GM13977 (cell line): ENCODE data around the gene GCH1.

ENCODE experiments used
- DNase-seq: peaks from one replicate; pipeline ENCODE4 v3.0.0; 2012; ENCODE audit warnings: low spot score
- CTCF ChIP-seq: IDR thresholded peaks from 2 replicates; pipeline ENCODE4 v1.5.1; 2012; ENCODE audit warnings: mild to moderate bottlenecking, control low read depth; ENCODE audit not compliant: insufficient read depth; ENCODE audit errors: extremely low read depth, missing control alignments
- in situ Hi-C: fragments of 300-500 bp; cut with MboI; formaldehyde crosslinking; loops from one replicate; pipeline ENCODE4 v1.12.0; 2022; ENCODE audit warnings: low sequenced_read_pairs, low pct_unique_long_range_greater_than_20kb, mixed read lengths, inconsistent platforms; ENCODE audit not compliant: unreplicated experiment

GCH1 gene

GRCh38 chr14:54867011-54867410 lies 35.6 kb downstream of the GCH1 start:
- TF ChIP-seq CTCF: no peak
- DNase-seq: no peak
- in situ Hi-C loops: no loop called here

- DNase-seq: peak; percentile 45
- TF ChIP-seq CTCF: no peak
- in situ Hi-C loops: no loop called here
Measured at GRCh38 chr14:54866588-54866987, 36.0 kb downstream of the GCH1 start.

- TF ChIP-seq CTCF: no peak
- in situ Hi-C loops: no loop called here
- no peak for DNase-seq
Measured at GRCh38 chr14:54864526-54864925, 38.1 kb downstream of the GCH1 start.

GRCh38 chr14:54857830-54858269 lies 44.8 kb downstream of the GCH1 start:
- in situ Hi-C loops: no loop called here
- peak; percentile 28 for DNase-seq

GRCh38 chr14:54856152-54856551 lies 46.5 kb downstream of the GCH1 start:
- in situ Hi-C loops: no loop called here
- TF ChIP-seq CTCF: no peak
- DNase-seq: no peak

More at GRCh38 chr14:54857830-54858269, 44.8 kb downstream of the GCH1 start:
- TF ChIP-seq CTCF: no peak

GRCh38 chr14:54854181-54854580 lies 48.4 kb downstream of the GCH1 start:
- TF ChIP-seq CTCF: no peak
- no peak for DNase-seq
- in situ Hi-C loops: no loop called here

GRCh38 chr14:54853339-54853738 lies 49.3 kb downstream of the GCH1 start:
- no peak for TF ChIP-seq CTCF
- DNase-seq: no peak
- in situ Hi-C loops: no loop called here
